Lower leg skin (tissue), 3 donors: ENCODE results near the gene TMEM163.

Experiments
- POLR2A ChIP-seq, 2 donors: fragments of 450-650 bp; IDR thresholded peaks; one replicate each; pipeline ENCODE4 v1.6.1; 2016 to 2017; ENCODE audit warnings: antibody characterized with exemption in 2 of 2, mild to moderate bottlenecking in 1 of 2, moderate library complexity in 1 of 2
- TF ChIP-seq, protein P1 (sequence below), 3 donors: fragments of 450-650 bp; IDR thresholded peaks; one replicate each; pipeline ENCODE4 v1.5.1; 2016; ENCODE audit warnings: antibody characterized with exemption in 3 of 3, mild to moderate bottlenecking in 3 of 3, moderate library complexity in 2 of 3

DNA sequence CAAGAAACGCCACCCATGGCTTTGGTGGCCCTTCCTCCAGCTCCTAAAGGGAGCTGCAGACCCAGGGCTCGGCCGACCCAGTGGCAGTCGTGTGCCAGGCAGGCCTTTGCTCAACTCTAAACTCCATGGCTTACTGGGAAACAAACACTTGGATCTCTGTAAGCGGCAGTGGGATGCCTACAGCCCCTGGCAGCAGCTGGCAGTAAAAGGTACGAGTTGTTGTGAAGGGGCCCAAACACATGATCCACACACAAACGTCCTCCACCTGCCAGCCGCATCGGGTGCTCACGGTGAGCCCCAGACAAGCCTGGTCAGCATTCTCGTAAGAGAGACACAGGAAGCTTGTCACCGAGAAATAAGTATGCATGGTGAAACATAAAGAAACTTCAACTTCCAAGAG lies 250.0 kb downstream of the TMEM163 start:
- TF ChIP-seq, protein P1, sequence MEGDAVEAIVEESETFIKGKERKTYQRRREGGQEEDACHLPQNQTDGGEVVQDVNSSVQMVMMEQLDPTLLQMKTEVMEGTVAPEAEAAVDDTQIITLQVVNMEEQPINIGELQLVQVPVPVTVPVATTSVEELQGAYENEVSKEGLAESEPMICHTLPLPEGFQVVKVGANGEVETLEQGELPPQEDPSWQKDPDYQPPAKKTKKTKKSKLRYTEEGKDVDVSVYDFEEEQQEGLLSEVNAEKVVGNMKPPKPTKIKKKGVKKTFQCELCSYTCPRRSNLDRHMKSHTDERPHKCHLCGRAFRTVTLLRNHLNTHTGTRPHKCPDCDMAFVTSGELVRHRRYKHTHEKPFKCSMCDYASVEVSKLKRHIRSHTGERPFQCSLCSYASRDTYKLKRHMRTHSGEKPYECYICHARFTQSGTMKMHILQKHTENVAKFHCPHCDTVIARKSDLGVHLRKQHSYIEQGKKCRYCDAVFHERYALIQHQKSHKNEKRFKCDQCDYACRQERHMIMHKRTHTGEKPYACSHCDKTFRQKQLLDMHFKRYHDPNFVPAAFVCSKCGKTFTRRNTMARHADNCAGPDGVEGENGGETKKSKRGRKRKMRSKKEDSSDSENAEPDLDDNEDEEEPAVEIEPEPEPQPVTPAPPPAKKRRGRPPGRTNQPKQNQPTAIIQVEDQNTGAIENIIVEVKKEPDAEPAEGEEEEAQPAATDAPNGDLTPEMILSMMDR (IDR thresholded peaks at IDR 0.05), result no peak
- no peak for TF ChIP-seq POLR2A (IDR thresholded peaks at IDR 0.05)
